ENCODE results near the gene TBCB.

The TBCB gene

DNA sequence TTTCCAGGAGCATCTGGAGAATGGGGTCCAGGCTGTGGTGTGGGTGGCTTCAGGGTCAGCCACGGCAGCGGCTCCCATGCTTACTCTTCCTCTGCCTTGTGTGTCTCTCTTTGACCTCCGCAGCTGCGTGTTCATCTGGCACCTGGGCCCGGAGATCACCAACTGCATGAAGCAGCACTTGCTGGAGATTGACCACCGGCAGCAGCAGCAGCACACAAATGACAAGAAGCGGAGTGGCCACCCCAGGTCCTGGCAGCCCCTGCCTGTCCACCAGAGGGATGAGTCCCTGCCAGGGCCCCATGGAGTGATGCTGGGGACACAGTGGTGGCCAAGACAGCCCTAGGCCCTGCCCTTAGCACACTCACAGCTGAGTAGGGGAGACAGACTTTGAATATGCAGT lies 22.7 kb upstream of the TBCB start:
- peaks cover 77% of the 10 kb centered on the region for H3K36me3 ChIP-seq (ENCODE audit: control insufficient read depth, low read length)
- no peaks in the 10 kb centered on the region for H3K27me3 ChIP-seq (ENCODE audit: control insufficient read depth, low read length)
- no peaks in the 10 kb centered on the region for H3K9me3 ChIP-seq (ENCODE audit: control insufficient read depth, insufficient read depth, low read length)
- TF ChIP-seq, protein P1, sequence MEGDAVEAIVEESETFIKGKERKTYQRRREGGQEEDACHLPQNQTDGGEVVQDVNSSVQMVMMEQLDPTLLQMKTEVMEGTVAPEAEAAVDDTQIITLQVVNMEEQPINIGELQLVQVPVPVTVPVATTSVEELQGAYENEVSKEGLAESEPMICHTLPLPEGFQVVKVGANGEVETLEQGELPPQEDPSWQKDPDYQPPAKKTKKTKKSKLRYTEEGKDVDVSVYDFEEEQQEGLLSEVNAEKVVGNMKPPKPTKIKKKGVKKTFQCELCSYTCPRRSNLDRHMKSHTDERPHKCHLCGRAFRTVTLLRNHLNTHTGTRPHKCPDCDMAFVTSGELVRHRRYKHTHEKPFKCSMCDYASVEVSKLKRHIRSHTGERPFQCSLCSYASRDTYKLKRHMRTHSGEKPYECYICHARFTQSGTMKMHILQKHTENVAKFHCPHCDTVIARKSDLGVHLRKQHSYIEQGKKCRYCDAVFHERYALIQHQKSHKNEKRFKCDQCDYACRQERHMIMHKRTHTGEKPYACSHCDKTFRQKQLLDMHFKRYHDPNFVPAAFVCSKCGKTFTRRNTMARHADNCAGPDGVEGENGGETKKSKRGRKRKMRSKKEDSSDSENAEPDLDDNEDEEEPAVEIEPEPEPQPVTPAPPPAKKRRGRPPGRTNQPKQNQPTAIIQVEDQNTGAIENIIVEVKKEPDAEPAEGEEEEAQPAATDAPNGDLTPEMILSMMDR (IDR thresholded peaks at IDR 0.05; ENCODE audit: low read depth, low read length, poor library complexity, severe bottlenecking): no peak
- no peak for TF ChIP-seq EZH2phosphoT487 (IDR thresholded peaks at IDR 0.05; ENCODE audit: borderline replicate concordance, low read length)
- no peaks in the 10 kb centered on the region for H3K9me2 ChIP-seq (replicated peaks; ENCODE audit: control insufficient read depth, low read length)
- no peak overlapping the region for H3K27ac ChIP-seq (ENCODE audit: low read depth, low read length)
- H3K4me2 ChIP-seq (ENCODE audit: low read length): no peak overlapping the region
- no peaks in the 10 kb centered on the region for H3K4me1 ChIP-seq (ENCODE audit: control insufficient read depth, low read length)
- no peaks in the 10 kb centered on the region for H3K79me2 ChIP-seq (ENCODE audit: control insufficient read depth, low read length)
- H3F3A ChIP-seq (ENCODE audit: control insufficient read depth, insufficient read depth): no peaks in the 10 kb centered on the region
- H3K4me3 ChIP-seq (ENCODE audit: low read length): no peak overlapping the region
- no peaks in the 10 kb centered on the region for H4K20me1 ChIP-seq (ENCODE audit: control insufficient read depth, insufficient read depth, low read depth, low read length)

DNA sequence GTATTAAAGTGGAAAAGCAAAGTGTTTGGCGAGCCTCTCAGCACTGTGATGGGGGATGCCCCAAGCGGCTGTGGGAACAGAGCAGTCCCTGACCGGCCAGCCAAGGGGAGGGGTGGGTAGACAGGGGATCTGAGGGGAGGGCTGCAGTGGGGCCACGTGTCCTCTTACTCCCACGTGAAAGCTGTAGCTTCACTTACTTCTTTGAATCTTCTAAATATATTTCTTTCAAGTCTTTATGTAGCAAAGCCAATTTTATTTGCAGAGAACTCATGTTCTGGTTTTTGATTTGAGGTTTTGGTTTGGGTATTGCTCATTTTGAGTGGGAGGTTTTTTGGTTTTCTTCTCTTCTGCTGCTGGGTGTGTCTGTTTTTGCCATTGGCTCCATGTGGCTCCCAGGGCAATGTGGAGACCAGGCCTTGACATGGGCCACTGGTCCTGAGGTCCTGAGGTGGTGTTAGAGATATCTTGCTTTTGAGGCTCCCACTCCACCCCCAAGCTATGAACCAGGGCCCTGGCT lies 22.1 kb upstream of the TBCB start:
- Histone ChIP-seq H3K4me2 (ENCODE audit: low read length) (no peak overlapping the region), H3K4me1 (ENCODE audit: control insufficient read depth, low read length) (no peaks in the 10 kb centered on the region), H3K27ac (ENCODE audit: low read depth, low read length) (no peak overlapping the region), H3K9me2 (replicated peaks; ENCODE audit: control insufficient read depth, low read length) (no peaks in the 10 kb centered on the region), H4K20me1 (ENCODE audit: control insufficient read depth, insufficient read depth, low read depth, low read length) (no peaks in the 10 kb centered on the region), H3K9me3 (ENCODE audit: control insufficient read depth, insufficient read depth, low read length) (no peaks in the 10 kb centered on the region), H3K79me2 (ENCODE audit: control insufficient read depth, low read length) (no peaks in the 10 kb centered on the region), H3K36me3 (ENCODE audit: control insufficient read depth, low read length) (peaks cover 72% of the 10 kb centered on the region), H3F3A (ENCODE audit: control insufficient read depth, insufficient read depth) (no peaks in the 10 kb centered on the region), H3K27me3 (ENCODE audit: control insufficient read depth, low read length) (no peaks in the 10 kb centered on the region), H3K4me3 (ENCODE audit: low read length) (no peak overlapping the region)
- no peak for TF ChIP-seq EZH2phosphoT487 (IDR thresholded peaks at IDR 0.05; ENCODE audit: borderline replicate concordance, low read length)
- TF ChIP-seq, protein P1 (IDR thresholded peaks at IDR 0.05; ENCODE audit: low read depth, low read length, poor library complexity, severe bottlenecking): no peak

DNA sequence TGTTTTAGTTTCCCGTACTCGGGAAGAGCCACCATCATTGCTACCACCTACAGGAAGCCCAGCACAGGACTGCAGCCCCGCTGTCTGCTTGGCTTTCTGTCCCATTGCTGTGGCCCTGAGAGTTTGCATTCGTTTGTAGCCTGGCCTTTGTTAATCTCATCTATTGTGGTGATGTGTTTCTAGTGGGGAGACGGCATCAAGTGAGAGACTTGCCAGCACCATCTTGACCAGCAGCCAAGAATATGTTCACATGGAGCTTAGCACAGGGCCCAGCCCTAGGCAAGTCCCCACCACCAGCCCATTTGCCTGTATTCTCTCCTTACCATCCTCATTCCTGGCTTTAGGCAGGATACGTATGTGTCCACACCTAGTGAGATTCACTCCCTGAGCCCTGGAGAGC lies 21.6 kb upstream of the TBCB start:
- no peaks in the 10 kb centered on the region for H3K4me1 ChIP-seq (ENCODE audit: control insufficient read depth, low read length)
- H3F3A ChIP-seq (ENCODE audit: control insufficient read depth, insufficient read depth): no peaks in the 10 kb centered on the region
- H3K9me3 ChIP-seq (ENCODE audit: control insufficient read depth, insufficient read depth, low read length): no peaks in the 10 kb centered on the region
- no peaks in the 10 kb centered on the region for H3K27me3 ChIP-seq (ENCODE audit: control insufficient read depth, low read length)
- no peaks in the 10 kb centered on the region for H3K79me2 ChIP-seq (ENCODE audit: control insufficient read depth, low read length)
- no peaks in the 10 kb centered on the region for H3K9me2 ChIP-seq (replicated peaks; ENCODE audit: control insufficient read depth, low read length)
- H3K27ac ChIP-seq (ENCODE audit: low read depth, low read length): no peak overlapping the region
- no peak overlapping the region for H3K4me3 ChIP-seq (ENCODE audit: low read length)
- no peak for TF ChIP-seq EZH2phosphoT487 (IDR thresholded peaks at IDR 0.05; ENCODE audit: borderline replicate concordance, low read length)
- TF ChIP-seq, protein P1 (IDR thresholded peaks at IDR 0.05; ENCODE audit: low read depth, low read length, poor library complexity, severe bottlenecking): no peak
- H4K20me1 ChIP-seq (ENCODE audit: control insufficient read depth, insufficient read depth, low read depth, low read length): no peaks in the 10 kb centered on the region
- H3K36me3 ChIP-seq (ENCODE audit: control insufficient read depth, low read length): peaks cover 70% of the 10 kb centered on the region
- no peak overlapping the region for H3K4me2 ChIP-seq (ENCODE audit: low read length)

All from DOHH2 (cell line).